ENCODE data around the gene BAHD1.

GRCh38 chr15:40435710-40436089, 5.1 kb upstream of the BAHD1 start:
- no peak for TF ChIP-seq YY1 (IDR thresholded peaks at IDR 0.05; ENCODE audit: insufficient read depth, insufficient read length)
- TF ChIP-seq ZNF274 (IDR thresholded peaks at IDR 0.05; ENCODE audit: low read depth, low read length) = no peak
- TF ChIP-seq SUZ12 (IDR thresholded peaks at IDR 0.05; ENCODE audit: extremely low read depth, insufficient read depth, insufficient read length) = no peak

Measured in NT2/D1 (cell line).